Stimulated activated CD4-positive, alpha-beta T cell treated with anti-CD3 and anti-CD28 coated beads, Interleukin-12 subunit alpha, Interleukin-12 subunit beta, amount 100 ng/mL, for 24 hours (primary cell): Measurements from ENCODE around the gene CWC27.
"Not testable (repeated sequence)": the region's sequence is repeated elsewhere in the genome, so short reads cannot be mapped to it uniquely, and the experiment has no call there.

Source experiments
- DNase-seq, 2 experiments: peaks; one replicate each; pipeline ENCODE4 v3.0.0-alpha.2; 2020; ENCODE audit warnings: low read depth in 2 of 2

The CWC27 gene

DNA sequence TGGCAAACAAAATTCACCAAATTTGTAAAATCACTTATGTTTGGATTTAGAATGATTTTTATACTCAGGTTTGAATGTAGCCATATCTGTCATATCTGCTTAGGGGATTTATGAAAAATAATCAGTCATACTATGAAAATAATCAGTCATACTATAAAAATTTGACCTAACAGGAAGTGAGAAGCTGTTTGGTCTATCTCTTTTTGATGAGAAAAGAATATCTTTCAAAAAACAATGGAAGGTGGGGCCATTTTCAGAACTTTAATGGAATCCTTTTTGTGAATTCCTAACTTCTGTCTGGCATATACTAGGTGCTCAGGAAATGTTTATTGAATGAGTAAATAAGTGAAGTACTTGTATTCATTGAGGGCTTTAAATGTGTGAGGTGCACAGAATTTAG is 70.1 kb downstream of the CWC27 start:
- no peak for DNase-seq

DNA sequence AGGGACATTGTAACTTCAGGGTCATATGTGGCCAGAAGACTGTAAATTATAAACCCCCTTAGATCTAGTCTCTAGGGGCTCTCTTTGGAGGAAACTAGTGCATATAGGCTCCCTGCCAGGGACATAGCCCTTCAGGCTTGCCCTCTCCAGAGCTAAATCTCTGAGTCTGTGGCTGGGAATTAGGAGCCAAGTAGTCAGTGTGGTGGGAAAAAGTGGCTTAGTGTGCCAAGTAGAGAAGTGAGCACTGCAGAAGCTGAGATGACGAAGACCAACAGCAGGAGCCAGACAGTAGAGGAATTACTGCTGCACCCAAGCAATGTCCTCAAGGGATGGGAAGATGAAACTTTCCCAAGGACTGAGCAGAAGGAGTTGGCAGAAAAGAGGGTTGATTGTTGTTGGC is 71.2 kb downstream of the CWC27 start:
- no peak for DNase-seq

DNA sequence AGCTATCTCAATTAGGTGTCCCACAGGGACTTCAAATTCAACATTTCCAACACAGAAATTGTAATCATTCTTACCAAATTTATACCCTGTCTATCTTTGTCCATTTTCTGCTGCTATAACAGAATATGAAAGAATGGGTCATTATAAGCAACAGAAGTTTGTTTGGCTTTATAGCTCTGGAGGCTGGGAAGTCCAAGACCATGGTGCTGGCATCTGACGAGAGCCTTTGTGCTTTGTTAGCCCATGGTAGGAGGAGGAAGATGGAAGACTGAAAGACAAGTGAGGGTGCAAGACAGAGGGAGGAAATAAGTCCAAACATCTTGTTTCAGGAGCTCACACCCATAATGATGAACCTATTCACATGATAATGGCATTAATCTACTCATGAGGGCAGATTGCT is 72.2 kb downstream of the CWC27 start:
- no peak for DNase-seq

DNA sequence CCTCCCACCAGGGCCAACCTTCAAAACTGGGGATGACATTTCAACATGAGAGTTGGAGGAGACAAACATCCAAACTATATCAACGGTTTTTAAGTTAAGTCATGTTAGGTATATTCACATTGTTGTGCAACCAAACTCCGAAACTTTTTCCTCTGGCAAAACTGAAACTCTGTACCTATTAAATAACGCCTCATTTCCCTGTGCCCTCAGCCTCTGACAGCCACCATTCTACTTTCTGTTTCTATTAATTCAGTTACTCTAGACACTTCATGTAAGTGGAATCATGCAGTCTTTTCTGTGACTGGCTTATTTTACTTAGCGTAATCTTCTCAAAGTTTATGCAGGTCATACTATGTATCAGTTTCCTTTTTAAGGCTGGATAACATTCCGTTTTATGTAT is 85.0 kb downstream of the CWC27 start:
- no peak for DNase-seq

DNA sequence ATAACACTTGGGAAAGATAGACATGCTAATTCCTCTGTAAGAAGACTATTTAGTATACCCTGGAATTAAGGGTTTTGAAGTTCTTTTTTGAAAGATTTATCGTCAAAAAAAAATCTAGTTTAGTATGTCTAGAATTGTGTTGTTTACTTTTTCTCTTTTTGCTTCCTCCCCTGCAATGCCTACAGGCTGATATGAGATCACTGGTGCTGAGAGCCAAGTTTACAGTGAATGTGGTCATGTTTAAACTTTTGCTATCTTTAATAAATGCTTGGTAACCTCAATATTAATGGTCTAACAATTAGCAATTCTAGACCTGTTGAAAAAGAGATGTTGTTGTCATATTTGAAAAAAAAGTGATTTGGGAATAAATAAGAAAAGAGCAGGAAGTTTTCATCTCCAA is 86.1 kb downstream of the CWC27 start:
- no peak for DNase-seq

DNA sequence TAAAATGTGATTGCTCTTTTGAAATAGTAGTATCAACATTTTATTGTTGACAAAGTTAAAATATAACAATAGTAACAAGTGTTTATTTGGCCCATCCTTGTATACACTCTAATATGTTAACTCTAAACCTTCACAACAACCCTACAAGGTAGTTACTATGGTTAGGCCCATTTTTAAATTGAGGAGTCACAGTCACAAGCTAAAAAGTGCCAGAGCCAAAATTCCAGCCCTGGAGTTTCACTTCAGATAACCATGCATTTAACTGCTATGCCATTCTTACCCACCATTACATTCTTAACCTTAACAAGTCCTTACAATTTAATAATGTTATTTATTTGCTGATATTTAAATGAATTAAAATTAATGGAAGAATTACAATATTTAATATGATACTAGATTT is 91.2 kb downstream of the CWC27 start:
- DNase-seq = no peak

DNA sequence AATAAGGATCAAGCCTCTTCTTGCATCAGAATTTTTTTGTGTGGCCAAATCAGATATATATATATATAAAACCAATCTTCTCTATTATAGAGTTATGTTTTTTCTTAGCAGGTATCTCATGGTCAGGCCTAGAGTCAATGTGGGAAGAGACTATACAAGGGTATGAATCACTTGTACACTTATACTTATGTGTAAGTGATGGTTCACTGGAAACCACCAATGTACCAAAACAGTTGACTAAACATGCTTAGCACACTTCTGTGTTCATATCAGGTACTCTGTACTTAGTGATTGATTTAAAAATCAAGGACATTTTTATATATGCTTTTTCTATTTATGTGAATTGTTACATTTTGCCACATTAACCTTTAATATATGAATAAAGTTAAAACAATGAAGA is 92.6 kb downstream of the CWC27 start:
- DNase-seq = no peak

DNA sequence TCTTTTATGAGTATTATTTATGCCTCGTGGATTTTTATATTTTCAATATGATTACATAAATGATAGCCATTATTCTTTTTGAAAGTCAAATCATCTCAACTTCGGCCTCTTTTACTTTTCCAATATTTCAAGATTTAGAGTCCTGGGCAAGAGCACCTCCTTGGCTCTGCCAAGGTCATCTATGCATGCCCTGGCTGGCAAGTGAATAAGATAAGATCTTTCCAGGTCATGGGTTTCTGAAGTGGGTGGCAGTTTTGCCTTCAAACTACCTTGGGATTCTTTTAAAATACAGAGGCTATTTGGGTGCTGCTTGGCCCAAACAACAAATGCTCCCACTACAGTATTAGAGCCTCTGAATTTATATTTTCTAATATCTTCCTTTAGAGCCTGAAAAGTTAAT is 95.4 kb downstream of the CWC27 start:
- DNase-seq = no peak

DNA sequence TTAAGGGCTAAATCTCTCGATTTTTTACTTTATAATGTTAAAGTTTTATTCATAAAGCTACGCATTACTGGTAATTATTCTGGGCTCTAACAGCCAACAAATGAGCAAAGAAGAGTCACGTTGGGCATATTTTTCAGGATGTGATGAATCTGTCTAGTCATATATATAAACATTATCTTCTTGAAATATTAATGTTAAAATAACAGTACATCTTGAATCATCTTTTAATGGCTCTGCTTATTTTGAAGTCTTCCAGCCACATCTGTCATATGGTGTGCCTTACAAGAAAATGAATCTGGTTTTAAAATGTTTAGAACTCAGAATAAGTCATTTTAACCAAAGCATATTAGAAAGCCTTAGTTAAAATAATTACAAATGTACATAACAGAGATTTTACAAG is 96.9 kb downstream of the CWC27 start:
- no peak for DNase-seq

DNA sequence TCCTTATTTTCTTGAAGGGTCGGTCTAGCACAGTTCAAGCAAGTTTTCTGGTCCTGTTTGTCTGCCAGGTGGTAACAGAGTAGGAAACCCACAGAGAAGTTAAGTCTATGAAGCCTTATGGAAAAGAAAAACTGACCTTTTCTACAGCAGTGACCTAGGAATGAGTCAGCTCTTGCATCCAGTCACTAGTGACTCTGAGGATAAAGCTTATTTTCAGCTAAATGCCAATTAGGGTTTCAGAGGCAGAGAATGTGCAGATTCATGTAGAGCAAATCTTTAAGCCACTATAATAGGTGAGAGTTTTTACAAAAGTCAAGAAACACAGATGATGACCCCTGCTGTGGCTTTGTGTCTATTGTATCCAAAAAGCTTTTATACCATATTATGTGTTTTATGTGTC is 100.7 kb downstream of the CWC27 start:
- DNase-seq = no peak

DNA sequence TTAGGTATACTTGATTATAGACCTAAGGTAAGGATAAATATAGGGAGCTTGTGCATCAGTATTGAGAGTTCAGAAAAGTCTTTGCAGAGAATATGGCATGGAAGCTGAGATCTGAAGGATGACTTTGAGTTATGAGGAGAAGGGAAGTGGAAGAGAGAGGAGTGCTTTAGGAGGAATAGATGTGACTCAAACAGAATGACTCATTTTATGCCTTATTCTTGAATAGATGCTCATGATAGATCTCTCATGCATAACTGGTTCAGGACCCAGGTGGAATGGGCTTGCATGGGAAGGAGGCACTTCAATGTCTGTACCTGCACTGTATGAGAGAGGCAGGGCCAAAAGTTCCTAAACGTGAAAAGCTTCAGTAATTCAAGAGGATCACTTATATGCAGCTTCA is 103.3 kb downstream of the CWC27 start:
- no peak for DNase-seq

DNA sequence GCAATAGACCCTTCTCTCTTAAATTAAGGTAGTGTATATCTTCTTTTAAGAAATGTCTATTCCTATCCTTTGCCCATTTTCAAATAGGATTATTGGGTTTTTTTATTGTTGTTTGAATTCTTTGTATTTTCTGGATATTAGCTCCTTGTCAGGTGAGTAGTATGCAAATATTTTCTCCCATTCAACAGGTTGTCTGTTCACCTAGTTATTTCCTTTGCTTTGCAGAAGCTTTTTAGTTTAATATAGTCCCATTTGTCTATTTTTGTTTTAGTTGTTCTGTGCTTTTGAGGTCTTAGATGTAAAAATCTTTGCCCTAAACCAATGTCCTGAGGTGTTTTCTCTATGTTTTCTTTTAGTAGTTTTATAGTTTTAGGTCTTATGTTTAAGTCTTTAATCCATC is 104.7 kb downstream of the CWC27 start:
- no peak for DNase-seq

DNA sequence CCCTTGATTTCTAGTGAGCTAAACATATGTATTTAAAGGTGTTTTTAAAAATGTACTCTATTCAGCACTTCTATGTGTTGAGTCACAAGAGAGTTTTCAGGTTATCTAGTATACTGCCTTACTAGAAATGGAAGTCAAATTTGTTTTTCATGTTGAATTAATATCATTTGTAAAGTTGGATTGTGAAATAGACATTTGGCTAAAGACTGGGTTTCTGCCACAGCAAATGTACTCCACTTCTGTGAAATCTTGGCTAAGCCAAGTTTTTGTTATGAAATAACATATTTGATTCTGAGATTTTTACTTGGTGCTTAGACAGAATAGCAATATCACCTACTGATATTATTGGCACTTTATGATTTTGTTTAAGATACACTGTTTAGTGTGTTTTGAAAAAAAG is 106.0 kb downstream of the CWC27 start:
- DNase-seq = no peak

DNA sequence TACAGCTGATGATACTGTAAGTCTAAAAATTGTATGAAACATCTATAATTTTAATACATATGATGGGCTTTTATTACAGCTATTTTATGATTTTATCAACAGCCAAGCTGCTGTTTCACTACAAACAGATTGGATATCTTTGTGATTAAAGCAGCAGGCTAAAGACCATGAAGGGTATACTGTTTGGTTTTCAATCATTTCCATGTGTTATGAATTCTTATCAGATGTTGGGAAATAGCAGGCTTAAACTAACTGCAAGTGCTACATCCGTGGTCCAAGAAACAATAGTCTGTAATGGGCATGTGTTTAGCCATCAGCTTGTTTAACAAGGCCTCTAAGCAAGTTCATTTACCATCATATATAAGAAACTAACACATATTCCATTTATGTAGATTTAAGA is 107.5 kb downstream of the CWC27 start:
- DNase-seq = no peak

DNA sequence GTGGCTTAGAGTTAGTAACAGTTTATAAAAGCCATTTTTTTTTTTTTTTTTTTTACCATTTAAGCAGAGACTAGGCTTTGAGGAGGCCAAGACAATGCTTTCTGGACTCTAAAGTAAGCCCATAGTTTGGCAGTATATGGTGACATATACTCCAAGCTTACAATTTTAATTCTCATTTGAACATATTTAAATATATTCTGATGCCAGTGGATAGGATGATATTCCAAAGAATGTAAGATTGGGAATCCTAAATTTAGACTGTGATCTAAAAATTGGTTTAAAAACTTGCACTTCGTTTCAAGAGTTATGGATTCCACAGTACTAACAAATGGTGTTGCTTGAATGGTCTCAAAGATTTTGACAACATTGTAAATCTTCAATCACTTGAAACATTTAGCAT is 112.1 kb downstream of the CWC27 start:
- no peak for DNase-seq

DNA sequence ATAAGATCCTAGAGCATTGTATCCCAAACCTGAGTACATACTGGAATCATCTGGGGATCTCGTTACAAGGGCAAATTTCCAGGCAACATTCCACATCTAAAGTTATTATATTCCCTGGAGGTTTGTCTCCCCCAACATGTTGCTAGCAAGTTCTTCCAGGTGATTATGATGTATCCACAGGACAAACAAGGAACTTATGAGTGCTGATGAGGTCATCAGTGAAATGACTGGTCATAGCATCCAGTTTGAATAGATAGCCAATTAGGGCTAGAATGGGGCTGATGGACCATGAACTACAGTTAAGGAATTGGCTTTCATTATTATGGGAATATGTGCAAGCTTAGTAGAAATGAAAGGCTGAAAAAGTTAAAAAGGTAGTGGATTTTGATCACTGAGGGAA is 115.2 kb downstream of the CWC27 start:
- DNase-seq = no peak

DNA sequence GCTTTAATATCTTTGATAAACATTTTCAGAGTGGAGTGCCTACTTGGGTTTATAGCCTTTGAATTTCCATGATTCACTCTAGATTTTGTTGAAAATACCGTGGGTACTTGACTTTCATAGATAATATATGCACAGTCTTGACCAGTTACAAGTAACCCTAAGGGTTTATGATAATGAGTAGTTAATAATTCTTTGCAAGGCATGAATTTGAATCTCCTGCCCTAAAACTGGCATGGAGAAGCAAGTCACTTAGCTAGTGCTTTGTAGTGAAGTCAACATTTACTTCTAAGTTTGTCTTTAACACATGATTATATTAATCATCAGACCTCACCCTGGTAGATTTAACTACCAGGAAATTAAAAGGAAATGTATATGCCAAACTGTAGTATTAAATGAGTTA is 115.8 kb downstream of the CWC27 start:
- no peak for DNase-seq

DNA sequence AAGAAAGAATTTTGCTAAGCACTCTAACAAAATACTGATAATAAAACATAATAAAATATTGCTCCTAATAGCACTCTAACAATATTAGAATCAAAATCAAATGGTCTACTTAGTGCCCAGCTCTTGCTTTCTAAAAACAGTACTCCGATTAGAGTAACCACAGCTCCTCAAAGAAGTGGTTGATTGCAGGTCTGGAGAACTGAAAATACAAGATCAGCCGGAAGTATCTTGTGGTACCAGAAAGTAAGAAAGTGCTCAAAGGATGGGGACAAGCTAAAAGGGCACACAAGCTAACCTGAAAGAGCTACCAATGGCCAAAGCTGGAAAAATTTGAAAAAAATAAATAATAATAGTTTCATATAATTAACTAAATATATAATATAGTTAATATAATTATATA is 119.2 kb downstream of the CWC27 start:
- DNase-seq = no peak

DNA sequence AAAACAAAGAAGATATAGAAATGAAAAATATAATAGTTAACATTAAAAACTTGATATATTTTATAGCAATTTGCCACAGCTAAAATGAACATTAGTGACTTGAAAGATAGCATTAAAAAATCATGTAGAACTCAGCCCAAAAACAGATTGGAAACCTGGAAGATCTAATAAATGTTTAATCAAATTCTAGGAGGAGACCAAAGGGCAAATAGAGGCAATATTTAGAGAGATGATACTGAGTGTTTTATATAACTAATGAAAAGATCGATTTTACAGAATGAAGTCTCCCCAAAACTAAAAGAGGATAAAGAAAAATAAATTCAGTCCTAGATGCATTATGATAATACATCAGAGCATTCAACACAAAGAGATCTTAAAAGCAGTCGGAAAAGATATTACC is 127.0 kb downstream of the CWC27 start:
- no peak for DNase-seq

DNA sequence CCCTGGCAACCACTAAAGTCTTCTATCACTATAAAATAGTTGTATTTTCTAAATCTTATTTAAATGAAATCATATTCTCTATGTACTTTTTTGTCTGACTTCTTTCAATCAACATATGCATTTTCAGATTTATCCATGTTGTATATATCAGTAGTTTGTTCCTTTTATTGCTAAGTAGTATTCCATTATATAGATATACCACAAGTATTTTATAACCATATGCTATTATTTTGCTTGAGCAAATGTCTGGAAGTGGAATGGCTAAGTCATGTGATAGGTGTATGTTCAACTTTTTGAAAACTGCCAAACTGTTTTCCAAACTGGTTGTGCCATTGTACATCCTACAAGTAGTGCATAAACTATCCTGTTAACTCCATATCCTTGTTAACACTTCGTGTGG is 131.1 kb downstream of the CWC27 start:
- no peak for DNase-seq

DNA sequence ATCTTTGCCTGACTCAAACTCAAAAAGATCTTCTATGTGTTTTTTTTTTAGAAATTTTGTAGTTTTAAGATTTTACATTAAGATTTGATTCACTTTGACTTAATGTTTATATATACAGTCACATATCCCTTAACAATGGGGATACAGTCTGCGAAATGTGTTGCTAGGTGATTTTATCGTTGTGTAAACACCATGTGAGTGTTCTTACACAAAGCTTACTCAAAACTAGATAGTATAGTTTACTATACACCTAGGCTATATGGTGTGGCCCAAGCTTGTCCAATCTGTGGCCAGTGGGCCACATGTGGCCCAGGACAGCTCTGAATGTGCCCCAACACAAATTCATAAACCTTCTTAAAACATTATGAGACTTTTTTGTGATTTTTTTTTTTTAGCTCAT is 131.9 kb downstream of the CWC27 start:
- DNase-seq = no peak

DNA sequence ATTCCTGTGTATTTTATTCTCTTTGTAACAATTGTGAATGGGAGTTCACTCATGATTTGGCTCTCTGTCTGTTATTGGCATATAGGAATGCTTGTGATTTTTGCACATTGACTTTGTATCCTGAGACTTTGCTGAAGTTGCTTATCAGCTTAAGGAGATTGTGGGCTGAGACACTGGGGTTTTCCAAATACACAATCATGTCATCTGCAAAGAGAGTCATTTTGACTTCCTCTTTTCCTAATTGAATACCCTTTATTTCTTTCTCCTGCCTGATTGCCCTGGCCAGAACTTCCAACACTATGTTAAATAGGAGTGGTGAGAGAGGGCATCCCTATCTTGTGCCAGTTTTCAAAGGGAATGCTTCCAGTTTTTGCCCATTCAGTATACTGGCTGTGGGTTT is 138.7 kb downstream of the CWC27 start:
- not testable (repeated sequence) for DNase-seq

DNA sequence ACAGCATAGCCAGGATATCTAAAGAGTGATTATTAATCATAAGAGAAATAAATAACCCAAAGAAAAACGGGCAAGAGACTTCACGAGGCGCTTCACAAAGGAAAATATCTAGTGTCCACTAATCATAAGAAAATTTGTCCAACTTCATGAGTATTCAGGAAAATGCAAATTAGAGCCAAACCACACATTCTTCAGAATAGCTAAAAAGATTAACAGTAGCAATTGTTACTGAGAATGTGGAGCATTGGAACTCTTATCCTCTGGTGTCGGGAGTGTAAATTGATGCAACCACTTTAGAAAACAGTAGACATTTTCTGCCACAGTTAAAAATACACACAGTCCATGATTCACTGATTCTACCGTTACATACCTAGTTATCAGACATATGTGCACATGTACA is 145.7 kb downstream of the CWC27 start:
- DNase-seq = no peak

DNA sequence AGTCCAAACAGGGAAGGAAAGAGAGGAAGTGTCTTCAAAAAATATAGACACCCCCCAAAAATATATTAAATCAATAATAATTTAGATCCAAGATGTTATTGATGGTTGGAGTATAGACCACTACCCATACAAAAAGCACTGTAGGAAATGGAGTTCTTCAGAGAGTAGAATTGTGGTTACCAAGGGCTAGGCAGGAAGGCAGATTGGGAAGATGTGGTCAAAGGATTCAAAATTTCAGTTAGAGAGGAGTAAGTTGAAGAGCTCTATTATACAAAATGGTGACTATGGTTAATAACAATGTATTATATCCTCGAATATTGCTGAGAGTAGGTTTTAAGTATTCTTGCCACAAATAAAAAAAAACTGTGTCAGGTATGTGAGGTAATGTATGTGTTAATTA is 149.4 kb downstream of the CWC27 start:
- no peak for DNase-seq

DNA sequence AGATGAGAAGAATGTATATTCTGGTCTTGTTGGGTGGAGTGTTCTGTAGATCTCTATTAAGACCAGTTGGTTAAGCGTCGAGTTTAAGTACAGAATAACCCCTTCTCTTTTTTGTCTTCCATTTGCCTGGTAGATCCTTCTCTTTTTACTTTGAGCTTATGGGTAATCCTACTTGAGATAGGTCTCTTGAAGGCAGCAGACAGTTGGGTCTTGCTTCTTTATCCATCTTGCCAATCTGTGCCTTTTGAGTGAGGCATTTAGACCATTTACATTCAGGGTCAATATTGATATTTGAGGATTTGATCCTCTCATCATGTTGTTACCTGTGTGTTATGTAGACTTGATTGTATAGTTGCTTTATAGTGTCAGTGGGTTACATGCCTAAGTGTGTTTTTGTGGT is 152.7 kb downstream of the CWC27 start:
- DNase-seq = no peak
